Cardiac muscle cell (in vitro differentiated cells and primary cell): ENCODE measurements around the gene MBP. TPM values are rescaled to one million over a fixed set of nuclear protein-coding genes. Genes with fewer than 3 reads are reported as not detected.
A peak's percentile ranks its signal among the peaks of the same experiment; 100 is the strongest.

Experiments
- DNase-seq, 2 donors: peaks; one replicate each; pipeline versions ENCODE4 v3.0.0 to v3.0.0-alpha.2; 2010 to 2017; ENCODE audit warnings: low read depth in 1 of 2, low spot score in 1 of 2
- H3K27ac ChIP-seq: fragments of 200-600 bp; sonication (generic); 2 replicates; pipeline ENCODE4 v1.5.1; 2016
- H3K27me3 ChIP-seq: fragments of 200-600 bp; sonication (generic); 2 replicates; pipeline ENCODE4 v1.6.0; 2016; ENCODE audit warnings: control low read depth
- H3K36me3 ChIP-seq: fragments of 200-600 bp; sonication (generic); 2 replicates; pipeline ENCODE4 v1.5.1; 2016; ENCODE audit warnings: control low read depth
- H3K4me1 ChIP-seq: fragments of 200-600 bp; sonication (generic); 2 replicates; pipeline ENCODE4 v1.8.1; 2017; ENCODE audit warnings: low read depth, mild to moderate bottlenecking, mixed run types
- H3K4me3 ChIP-seq: fragments of 200-600 bp; sonication (generic); 2 replicates; pipeline ENCODE4 v1.5.1; 2016; ENCODE audit warnings: mild to moderate bottlenecking
- H3K9me3 ChIP-seq: fragments of 200-600 bp; sonication (generic); 2 replicates; pipeline ENCODE4 v1.5.1; 2017; ENCODE audit warnings: low read depth, mild to moderate bottlenecking, control low read depth
- CTCF ChIP-seq: IDR thresholded peaks from 2 replicates; pipeline ENCODE4 v1.5.1; 2012; ENCODE audit warnings: low read depth, mild to moderate bottlenecking, low read length
- polyA plus RNA-seq: library from polyadenylated mRNA; unstranded; fragments of >200 nt; fragmentation: Nextera tagmentation; extraction: Ambion mirVana; gene quantifications from 2 replicates; pipeline ENCODE4 v1.2.1, GENCODE V29; 2016
- total RNA-seq: library from RNA; depleted of rRNA; stranded (reverse); fragments of >200 nt; gene quantifications from 2 replicates; pipeline ENCODE4 v1.2.3, GENCODE V29; 2016

Gene MBP
- total and polyA plus RNA-seq, 2 experiments from 2014 or later, result 0.32 to 0.42 TPM

GRCh38 chr18:76975577-76976110 lies 156.9 kb downstream of the MBP start:
- no peak for TF ChIP-seq CTCF
- peaks cover 7% of the 10 kb centered on the region for H3K4me1 ChIP-seq
- H3K27me3 ChIP-seq, result no peaks in the 10 kb centered on the region
- H3K9me3 ChIP-seq, result no peaks in the 10 kb centered on the region
- DNase-seq, result no peak
- no peak overlapping the region for H3K4me3 ChIP-seq
- H3K27ac ChIP-seq, result no peak overlapping the region
- no peaks in the 10 kb centered on the region for H3K36me3 ChIP-seq

GRCh38 chr18:76974386-76974785 lies 158.2 kb downstream of the MBP start:
- no peak overlapping the region for H3K4me3 ChIP-seq
- H3K4me1 ChIP-seq, result peaks cover 11% of the 10 kb centered on the region
- H3K27ac ChIP-seq, result no peak overlapping the region
- no peak for DNase-seq
- H3K27me3 ChIP-seq, result no peaks in the 10 kb centered on the region
- H3K36me3 ChIP-seq, result no peaks in the 10 kb centered on the region
- TF ChIP-seq CTCF, result no peak
- H3K9me3 ChIP-seq, result no peaks in the 10 kb centered on the region

GRCh38 chr18:76973520-76974266 lies 158.9 kb downstream of the MBP start:
- Histone ChIP-seq H3K4me3 (no peak overlapping the region), H3K36me3 (no peaks in the 10 kb centered on the region), H3K9me3 (no peaks in the 10 kb centered on the region), H3K27me3 (no peaks in the 10 kb centered on the region), H3K27ac (no peak overlapping the region), H3K4me1 (peaks cover 11% of the 10 kb centered on the region)
- no peak for DNase-seq
- TF ChIP-seq CTCF, result no peak

DNA sequence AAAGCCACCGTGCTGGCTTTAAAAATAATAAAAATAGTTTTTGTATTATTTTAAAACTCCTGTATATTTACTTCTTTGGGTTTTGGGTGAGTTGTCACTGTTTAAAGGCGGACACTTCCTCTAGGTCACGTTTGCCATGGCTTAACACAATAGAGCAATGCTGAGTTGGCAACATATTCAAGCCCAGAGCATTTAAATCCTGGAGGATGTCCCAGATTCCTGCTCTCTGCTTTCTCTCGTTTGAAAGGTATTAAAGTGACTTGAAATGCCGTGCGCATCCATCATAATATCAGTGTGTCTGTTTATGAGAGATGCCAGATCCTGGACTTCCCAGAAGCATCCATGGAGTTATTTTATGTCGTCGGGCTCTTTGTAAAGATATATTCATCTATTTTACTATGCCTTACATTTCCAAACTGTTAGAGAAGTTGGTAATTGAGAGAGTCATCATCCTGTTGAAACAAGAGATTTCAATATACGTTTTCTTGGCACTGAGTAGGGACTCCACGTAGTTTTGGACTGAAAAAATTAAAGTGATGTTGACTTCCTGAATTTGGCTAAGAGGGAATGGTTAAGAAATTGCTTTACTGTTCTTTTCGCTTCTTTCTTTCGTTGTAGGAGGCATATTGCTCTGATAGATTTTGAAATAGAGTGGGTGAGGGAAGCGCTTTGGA lies 159.6 kb downstream of the MBP start:
- TF ChIP-seq CTCF, result no peak
- Histone ChIP-seq H3K27ac (no peak overlapping the region), H3K36me3 (no peaks in the 10 kb centered on the region)

DNA sequence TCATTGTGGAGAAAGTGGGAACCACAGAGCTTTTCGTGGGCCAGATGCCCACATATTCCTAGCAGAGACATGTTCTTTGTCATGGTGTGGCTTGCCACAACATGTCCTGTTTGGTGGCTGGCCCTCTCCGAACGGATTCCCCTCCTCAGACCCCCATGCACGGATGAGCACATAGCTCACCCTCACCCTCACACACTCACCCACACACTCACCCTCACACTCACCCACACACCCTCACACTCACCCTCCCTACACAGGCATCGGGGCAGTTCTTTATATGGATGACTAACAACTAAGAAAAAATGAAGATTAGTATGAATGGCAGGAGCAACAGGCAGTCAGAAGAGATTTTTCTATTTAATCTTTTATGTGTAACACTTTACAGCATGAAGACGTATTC lies 160.3 kb downstream of the MBP start:
- no peak for DNase-seq
- Histone ChIP-seq H3K9me3 (no peaks in the 10 kb centered on the region), H3K4me1 (peaks cover 11% of the 10 kb centered on the region), H3K27ac (no peak overlapping the region), H3K27me3 (no peaks in the 10 kb centered on the region), H3K4me3 (no peak overlapping the region), H3K36me3 (no peaks in the 10 kb centered on the region)
- no peak for TF ChIP-seq CTCF

More for the DNA sequence above, 159.6 kb downstream of the MBP start:
- H3K4me1 ChIP-seq, result peaks cover 11% of the 10 kb centered on the region
- H3K9me3 ChIP-seq, result no peaks in the 10 kb centered on the region
- H3K4me3 ChIP-seq, result no peak overlapping the region
- no peaks in the 10 kb centered on the region for H3K27me3 ChIP-seq
- DNase-seq, result peak in 1 of 2 donors; percentile 18
